NCI-H774 (cell line): Measurements from ENCODE around the gene NTRK3.
"Not testable (repeated sequence)": the region's sequence is repeated elsewhere in the genome, so short reads cannot be mapped to it uniquely, and the experiment has no call there.

ENCODE experiments used
- DNase-seq: peaks from one replicate; lab custom pipeline; 2025; lab: John Stamatoyannopoulos, UW

Gene NTRK3

DNA sequence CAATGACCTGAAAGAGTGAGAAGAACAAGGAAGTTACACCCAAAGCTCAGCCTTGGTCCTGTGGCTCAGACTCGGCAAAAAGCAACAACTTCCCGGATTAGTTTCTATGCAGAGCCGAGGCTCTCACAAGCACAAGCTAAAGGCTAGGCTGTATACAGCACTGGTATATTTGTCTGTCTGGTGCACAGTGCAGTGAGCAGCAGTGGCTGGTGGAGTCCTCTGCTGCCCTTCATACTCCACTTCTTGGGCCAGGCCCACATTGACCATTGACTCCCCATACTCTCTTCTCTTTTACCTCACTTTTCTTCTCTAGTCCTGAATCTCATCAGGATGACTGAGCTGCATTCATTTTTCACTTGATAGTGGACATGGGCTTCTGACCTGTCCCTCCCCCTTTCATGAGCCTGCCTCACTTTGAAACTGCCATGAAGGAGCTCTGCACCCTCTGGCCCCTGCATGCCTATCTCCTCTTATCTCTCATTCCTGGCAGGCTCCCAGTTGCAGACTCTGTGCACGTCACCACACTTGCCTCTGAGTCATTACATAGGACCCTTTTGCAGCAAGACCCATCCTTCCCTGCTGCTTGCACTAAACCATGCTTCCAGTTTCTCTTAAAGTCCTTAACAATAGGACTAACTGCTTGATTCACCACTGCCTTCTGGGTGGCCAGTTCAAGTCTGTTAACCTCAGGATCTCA lies 379.3 kb downstream of the NTRK3 start:
- DNase-seq, result no peak

DNA sequence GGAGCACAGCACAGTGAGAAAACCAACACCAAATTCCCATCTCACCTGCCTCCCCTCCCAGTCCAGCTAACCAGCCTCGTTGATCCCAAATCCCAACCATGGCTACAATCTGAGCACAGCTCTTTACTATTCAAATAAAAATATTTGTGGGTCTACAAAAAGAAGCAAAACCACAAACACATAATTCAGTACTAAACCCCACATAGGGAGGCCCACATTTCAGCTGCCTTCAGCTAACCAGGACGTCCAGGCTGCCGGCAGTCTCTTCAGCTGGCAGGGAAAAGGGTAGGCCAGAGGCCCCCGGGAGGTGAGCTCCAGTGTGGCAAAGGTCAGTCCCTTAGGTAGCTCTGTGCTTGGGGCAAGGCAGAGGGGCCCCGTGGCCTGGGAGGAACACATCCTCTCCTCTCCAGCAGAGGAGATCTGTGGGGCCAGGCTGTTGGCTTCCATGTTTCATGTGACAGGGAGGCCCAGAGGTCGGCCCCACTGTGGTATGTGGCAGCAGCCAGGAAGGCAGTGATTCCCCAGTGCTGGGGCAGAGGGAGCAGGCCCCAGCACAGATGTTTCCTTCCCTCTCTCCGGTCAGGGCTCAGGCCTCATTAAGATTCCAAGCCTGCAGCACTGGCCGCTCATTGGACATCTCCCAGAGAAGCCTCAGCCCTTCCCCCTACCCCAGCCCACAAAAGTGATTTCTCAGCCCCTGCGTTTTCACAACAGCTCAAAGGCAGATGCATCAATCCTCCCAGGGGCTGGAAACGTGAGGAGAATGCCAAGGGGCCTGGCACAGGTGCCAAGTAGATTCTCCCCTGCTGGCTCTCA lies 381.4 kb downstream of the NTRK3 start:
- no peak for DNase-seq

DNA sequence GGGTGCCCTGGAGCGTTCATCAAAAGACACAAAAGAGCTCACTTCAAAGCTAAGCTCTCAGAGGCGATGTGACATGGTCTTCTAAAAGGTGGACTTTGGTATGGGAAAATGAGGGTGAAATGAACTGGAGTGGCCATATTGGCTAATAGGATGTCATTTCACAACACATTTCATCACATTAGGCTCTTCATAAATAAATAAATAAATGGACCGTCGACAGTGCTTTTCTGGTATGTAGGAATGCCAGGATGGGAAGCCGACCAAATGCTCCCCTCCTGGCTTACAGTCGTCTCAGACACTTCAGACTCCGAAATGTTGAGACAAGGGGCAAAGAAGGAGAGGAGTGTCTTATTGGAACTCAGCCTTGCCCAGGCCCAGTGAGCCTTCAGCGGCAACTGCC lies 383.0 kb downstream of the NTRK3 start:
- no peak for DNase-seq

DNA sequence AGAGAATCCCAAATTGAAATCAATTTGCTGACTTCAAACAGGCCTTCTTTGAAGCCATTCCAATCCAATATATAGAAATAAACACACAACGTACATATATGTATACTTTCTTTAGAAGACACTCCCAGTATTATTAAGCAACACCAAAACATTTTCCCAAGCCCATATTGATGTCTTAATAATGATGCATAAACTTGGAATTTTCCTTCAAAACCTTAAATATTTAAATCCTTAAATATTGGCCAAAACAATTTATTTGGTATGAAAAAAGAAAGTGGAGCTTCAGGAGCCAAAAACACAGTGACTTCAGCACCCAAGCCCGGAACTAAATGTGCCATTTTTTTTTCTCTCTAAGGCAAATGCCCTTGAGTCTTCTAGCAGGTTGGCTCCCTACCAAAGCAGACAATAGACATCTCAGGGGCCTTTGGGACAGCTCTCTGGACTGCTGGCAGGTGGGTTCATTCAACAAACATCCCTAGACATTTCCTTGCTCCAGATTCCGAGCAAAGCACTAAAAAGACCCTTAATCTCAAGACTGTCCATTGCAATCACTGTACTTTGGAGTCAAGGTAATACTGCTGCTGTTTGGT lies 384.7 kb downstream of the NTRK3 start:
- no peak for DNase-seq

DNA sequence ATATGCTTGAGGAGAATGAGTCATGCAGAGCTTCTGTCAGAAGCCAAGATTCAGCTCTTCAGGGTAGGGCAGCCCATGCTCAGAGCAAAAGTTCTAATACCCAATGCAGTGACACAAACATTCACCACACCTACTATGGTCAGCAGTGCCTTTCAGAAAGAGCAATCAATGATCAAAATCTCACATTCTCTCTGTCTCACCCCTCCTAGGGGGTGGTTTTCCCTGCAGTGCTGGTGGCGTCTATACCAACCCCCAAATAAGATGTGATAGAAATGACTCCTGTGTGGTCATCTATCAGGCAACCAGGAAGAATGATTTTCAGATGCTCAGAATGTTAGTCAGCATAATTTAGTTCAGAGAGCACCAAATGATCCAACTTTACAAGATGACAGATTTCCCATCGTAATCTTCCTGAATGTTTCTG lies 385.3 kb downstream of the NTRK3 start:
- no peak for DNase-seq

DNA sequence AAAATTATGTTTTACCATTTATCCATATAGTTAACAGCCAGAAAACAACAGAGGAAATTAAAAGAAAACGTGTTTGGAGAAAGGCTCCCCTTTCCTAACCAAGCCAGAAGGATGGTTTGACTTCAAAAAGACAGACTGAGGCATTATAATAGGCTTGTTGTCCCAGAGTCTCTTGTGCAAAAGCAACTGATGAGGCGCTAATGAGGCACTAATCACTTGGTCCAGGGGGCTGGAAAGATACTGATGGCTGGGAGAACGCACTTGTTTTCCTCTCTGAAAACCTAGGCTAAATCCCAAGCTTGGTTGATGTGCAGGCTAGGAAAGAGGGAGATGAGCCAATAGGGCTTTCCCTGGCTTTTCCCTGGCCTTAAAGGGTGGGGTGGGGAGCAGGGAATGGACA lies 389.6 kb downstream of the NTRK3 start:
- no peak for DNase-seq

DNA sequence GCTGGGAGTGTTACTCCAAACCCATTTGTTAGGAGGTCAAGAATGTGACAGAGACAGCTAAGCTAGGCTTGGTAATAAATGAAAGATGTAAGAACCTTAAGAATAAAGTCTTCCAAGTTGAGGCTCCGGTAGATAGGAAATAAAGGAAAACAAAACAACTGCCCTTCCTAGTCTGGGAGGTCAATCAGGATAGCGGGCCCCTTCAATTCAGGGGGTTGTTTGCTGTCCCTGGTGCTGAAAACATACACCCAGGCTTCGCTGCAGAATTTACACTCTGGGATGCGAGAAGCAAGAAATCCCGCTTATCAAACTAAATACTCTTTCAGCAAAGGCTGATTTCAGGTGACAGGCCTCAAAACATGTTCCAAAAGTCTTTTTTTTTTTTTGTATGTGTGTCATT lies 393.4 kb downstream of the NTRK3 start:
- no peak for DNase-seq

DNA sequence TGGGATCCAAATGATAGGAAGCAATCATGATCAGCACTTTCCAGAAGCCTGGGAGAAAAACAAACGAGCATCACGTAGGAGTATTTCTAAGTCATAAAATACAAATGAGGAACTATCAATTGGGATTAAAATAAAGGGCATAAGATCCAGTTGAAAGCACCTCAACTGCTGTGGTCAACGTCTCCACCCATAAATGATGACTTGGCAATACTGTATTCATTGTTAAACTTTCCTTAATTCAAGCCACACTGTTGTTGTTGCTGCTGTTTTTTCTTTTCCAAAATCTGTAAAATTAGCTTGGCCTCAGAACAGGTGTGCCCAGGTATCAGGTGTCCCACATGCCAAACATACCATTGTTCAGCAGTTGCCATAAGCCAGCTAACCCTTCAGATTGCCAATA lies 395.8 kb downstream of the NTRK3 start:
- DNase-seq, result no peak

DNA sequence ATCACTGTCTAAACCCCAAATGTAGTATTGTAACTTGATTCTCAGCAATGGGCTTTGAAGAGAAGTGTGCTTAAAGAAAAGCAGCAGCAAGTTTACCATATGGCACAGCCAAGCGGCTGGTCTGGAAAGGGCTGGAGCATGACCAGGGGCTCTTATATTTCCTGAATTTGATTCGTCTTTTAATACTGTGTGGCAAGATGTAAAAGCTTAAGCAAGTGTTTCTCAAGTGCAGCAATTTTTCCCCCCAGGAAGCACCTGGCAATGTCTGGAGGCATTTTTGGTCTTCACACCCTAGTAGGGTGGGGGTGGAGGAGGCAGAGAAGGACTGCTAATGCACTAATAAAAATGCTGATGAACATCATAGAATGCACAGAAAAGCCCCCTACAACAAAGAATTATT lies 397.9 kb downstream of the NTRK3 start:
- DNase-seq, result no peak

DNA sequence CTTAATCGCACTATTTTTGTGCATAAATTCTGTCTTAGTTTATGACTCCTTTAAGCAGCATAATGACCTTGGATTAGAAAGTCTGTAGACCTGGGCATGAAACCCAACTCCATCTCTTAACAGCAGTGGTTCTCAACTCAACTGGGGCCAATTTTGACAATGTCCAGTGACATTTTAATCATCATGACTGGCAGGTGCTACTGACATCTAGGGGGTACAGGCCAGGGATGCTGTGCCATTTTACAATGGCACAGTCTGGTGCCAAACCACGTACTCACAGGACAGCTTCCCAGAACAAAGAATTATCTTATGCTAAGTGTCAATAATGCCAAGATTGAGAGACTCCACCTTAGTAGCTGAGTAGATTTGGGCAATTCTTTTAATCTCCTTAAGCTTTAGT lies 405.0 kb downstream of the NTRK3 start:
- DNase-seq, result no peak

DNA sequence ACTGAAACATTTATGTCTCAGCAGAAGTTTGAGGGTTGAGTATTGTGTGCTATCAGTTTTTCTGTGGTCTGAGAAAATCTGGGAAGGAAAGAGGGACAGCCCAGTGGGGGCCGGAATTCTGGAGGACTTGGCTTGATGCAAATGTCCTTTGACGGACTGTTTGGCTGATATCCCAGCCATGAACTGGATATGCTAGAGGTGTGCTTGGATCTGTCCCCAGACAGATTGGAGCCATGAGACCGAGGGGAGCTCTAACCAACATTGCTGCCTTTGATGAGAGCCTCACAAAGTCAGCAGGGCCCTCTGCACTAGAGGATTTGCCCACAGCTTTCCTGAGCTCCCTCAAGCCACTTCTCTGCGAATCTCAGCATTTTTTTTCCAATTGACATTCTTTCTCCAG lies 405.6 kb downstream of the NTRK3 start:
- no peak for DNase-seq

DNA sequence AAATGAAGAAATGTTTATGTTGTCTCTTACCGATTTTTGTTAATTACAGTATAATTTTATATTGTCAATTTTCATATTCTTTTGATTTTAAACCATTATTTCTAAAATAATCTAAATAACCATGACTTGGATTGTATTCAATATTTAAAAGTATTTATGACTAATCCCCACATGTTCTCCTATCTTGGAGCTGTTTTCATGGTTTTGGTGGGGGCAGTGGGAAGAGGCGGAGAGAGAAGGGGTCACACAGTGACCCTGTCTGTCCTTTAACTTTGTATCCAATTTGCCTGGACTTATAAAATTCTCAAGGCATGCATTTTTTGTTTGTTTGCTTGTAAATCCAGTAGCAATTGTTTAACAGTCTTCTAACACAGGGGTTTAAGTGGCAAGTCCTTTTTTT lies 407.4 kb downstream of the NTRK3 start:
- DNase-seq, result no peak

DNA sequence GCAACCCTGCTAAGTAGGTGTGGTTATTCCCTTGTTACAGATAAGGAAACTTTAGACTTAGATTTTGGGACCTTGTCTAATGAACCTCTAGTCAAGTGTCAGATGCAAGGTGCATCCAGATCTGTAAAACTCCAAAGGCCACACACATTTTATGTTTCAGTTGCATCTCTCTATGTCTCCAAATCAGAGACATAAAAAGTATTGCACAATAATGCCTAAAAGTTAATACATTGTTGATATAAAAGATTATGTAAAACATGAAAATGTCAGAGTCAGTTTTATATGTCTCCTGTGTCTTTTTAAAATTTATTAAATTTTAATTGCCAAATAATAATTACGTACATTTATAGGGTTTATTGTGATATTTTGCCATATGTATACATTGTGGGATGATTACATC lies 408.5 kb downstream of the NTRK3 start:
- no peak for DNase-seq

DNA sequence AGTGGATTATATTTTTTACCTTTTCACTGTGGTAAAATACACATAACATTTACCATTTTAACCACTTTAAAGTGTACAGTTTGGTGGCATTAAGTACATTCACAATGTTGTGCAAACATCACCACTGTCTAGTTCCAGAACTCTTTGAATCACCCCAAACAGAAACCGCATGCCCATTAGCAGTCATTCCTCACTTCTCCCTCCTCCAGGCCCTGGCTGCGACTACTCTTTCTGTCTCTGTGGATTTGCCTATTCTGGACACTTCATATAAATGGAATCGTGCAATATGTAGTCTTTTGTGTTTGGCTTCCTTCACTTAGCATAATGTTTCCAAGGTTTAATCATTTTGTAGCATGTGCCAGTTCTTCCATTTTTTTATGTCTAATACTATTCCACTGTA lies 409.8 kb downstream of the NTRK3 start:
- no peak for DNase-seq

DNA sequence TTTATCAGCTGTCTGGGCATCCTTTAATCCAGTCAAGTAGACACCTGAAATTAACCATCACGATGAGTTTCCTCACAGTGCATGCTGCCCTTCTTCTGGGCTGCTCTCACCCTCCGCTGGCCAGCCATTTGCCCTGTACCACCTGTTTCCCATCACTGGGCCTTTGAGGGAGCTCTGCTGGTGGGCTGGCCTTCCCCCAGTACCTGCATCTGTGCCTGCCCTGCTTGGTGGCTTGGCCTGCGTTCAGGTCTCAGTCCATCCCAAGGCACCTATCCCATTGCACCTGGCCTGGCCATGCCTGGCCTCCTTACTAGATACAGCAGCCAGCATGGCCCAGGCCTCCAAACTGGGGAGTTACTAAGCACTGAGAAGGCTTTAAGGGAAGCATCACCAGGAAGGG lies 413.2 kb downstream of the NTRK3 start:
- no peak for DNase-seq

DNA sequence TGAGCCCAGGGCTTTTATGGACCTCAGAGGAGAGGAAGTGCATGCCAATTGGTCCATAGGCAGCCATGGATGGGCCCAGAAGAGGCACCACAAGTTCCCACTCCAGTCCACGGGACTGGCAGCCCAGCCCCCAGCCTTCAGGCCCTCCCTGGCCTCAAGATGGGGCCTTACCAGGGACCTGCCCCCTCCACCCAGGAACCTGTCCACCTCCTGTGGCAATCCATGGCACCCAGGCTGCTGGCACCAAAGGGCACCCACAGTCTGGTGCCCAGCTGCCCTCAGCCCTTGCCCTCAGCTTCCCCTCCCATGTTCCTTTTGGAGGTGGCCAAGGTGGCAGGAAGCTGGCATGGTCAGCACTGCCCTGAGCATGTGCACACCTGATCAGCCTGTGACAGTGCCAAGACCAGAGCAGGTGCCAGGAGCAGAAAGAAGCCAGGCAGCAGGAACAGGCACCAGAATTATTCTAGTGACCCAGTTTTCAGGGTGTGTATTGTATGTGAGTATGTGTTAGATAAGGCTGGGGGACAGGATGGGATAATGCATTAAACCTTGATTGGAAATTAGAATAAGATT lies 415.0 kb downstream of the NTRK3 start:
- DNase-seq, result no peak

DNA sequence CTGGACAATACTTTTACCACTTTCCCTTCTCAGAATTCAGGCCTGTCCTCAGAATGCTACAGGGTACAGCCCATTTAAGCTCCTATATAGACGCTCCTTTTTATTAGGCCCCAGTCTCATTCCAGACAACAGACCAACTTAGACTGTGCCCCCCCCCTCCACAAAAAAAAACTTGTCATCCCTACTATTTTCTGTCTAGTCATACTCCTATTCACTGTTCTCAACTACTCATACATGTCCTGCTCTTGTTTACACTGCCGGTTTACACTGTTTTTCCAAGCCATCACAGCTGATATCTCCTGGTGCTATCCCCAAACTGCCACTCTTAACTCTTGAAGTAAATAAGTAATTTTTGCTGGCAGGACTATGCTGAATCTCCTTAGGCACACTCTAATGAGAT lies 420.7 kb downstream of the NTRK3 start:
- DNase-seq, result not testable (repeated sequence)

DNA sequence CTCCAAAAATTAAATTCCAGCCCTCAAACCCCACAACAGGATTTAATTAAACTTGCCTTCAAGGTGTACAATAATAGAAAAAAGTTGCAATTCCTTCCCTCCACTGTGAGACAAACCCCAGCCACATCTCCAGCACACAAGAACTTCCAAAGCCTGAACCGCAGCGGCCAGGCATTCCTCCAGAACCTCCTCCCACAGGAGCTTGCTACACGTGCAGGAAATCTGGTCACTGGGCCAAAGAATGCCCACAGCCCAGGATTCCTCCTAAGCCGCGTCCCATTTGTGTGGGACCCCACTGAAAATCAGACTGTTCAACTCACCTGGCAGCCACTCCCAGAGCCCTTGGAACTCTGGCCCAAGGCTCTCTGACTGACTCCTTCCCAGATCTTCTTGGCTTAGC lies 423.2 kb downstream of the NTRK3 start:
- DNase-seq, result not testable (repeated sequence)

DNA sequence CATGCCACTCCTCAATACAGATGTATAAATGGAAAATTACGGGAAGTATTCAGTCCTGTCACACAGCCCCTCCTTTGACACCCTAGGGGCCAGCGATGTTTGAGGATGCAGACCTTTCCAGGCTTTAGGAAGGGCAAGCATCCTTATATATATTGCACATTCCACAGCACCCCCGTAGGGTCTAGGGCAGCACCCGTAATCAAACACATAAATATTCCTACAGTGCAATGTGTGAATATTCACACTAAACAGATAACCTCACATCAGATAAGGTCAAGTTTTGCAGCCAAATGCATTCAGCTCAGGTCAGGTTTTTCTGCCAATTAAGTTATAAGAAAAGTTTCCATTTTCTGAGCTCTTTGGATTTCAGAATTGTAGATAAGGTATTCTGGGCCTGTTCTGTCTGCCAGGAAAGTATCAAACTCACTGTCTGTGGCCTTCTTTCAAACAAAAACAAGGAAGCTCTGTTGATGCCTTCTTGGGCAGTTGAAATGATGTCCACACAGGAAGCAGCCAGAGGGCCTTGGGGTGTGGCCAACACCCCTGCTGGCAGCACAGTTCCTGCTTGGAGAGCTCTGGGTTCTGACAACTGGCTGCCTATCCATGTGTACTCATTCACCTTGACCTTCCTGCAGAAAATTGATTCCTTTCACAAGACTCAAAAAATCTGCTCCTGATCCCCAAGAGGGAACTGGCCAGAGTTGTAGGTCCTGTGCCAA lies 427.0 kb downstream of the NTRK3 start:
- DNase-seq, result no peak

DNA sequence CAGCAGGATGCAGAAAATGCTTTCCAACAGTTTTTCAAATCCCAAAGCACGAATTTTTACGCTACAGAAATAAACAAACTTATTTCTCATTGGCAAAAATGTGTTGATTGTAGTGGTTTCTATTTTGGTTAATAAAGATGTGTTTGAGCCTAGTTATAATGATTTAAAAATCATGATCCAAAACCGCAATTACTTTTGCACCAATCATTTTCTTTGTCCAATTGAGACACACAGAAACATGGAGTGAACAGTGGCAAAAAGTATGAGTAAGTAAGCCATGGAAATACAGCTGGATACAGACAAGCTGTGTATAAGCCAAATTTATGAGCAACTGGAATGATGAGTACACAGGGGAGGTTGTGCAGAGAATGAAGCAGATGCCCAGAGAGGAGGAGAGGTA lies 427.9 kb downstream of the NTRK3 start:
- no peak for DNase-seq

DNA sequence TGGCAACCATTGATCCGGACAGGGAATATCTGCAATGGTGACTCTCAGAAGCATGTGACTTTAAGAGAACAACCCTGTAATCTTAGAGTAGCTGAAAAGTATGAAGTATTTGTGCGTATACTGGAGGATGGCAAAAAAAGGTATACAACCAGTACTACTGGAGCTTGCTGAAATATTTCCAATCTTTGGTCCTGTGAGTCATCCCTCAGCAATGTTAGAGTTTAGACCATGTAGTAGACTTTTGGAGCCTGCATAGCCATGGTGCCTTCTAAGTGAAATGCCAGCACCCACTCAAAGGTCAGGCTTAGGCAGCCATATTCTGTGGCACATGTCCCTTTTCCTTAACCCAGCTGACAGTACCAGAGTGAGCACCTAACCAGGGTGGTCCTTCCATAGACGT lies 429.4 kb downstream of the NTRK3 start:
- DNase-seq, result no peak

DNA sequence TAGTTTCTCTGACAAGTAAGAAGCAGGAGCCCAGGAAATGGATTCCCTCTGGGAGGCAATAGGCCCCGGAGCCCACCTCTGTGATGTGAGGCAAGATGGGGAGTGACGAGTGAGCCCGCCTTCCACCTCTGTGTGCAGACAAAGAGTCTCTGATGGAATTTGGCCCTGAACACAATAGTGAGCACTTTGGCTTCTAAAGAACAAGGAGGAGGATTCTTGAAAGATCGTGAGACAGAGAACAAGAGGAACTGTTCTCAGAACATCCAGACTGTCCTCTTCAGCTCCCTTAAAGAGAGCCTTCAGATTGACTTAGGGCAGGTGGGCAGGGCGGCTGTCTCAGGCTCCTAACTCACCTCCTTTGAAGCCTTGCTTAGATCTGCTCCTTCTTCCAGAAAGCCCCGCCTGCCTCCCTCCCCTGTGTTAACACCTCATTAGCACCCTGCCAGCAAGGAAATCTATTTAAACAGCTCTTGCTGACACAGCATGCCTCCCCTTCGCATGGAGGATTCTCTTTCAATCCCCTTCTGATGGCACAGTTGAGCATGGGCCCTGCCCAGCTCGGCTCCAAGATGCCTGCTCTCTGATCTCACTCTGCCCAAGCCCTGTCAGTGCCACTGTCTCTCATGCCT lies 430.3 kb downstream of the NTRK3 start:
- no peak for DNase-seq
